ENCODE data around the gene ATP2A3. TPM values are rescaled to one million over a fixed set of nuclear protein-coding genes. Genes with fewer than 3 reads are reported as not detected.

ATP2A3 gene
- polyA plus RNA-seq, result 54.6 and 88.7 TPM in 2 replicates

GRCh38 chr17:3964203-3965117 is at the start of gene ATP2A3:
TSS of gene ATP2A3 (minus strand) at chr17:3964437. CDS start at chr17:3964291, 146 bp downstream.

GRCh38 chr17:3915995-3916696 is 48.1 kb downstream of the ATP2A3 start, which contains the start of gene P2RX1:
TSS of gene P2RX1 (minus strand) at chr17:3916465. CDS start at chr17:3916225, 240 bp downstream.

GRCh38 chr17:3893003-3893719 is 71.1 kb downstream of the ATP2A3 start, which contains the start of gene CAMKK1:
TSS of gene CAMKK1 (minus strand) at chr17:3893053. CDS start at chr17:3885687, 7,366 bp downstream.

Other genes with a start within 250 kb of the ATP2A3 start
- not detected in 2 replicates for gene HASPIN, start 240.5 kb downstream of the ATP2A3 start, polyA plus RNA-seq
- gene ITGAE, start 163.2 kb downstream of the ATP2A3 start, polyA plus RNA-seq, result 315 and 374 TPM in 2 replicates
- gene NCBP3, start 118.2 kb downstream of the ATP2A3 start, polyA plus RNA-seq, result 6.3 and 8.6 TPM in 2 replicates
- gene CAMKK1, start 71.4 kb downstream of the ATP2A3 start, polyA plus RNA-seq, result 1.1 and 6.9 TPM in 2 replicates
- not detected in 2 replicates for gene P2RX1, start 48.0 kb downstream of the ATP2A3 start, polyA plus RNA-seq
- gene ZZEF1, start 178.6 kb upstream of the ATP2A3 start, polyA plus RNA-seq, result 1.2 and 5.6 TPM in 2 replicates
- 20.4 and 23.5 TPM in 2 replicates for gene CYB5D2, start 178.8 kb upstream of the ATP2A3 start, polyA plus RNA-seq